Left ventricle myocardium superior (tissue), 1 donor: ENCODE results near the gene PARP9. TPM values are rescaled to one million over a fixed set of nuclear protein-coding genes. Genes with fewer than 3 reads are reported as not detected.
"Not testable (repeated sequence)": the region's sequence is repeated elsewhere in the genome, so short reads cannot be mapped to it uniquely, and the experiment has no call there.

Source experiments
- ATAC-seq: fragments of 200-7000 bp; cut with Tn5 transposase; one replicate; pipeline ENCODE4 v1.9.1; 2020; ENCODE audit warnings: mild to moderate bottlenecking, moderate library complexity
- DNase-seq: peaks from one replicate; pipeline ENCODE4 v3.0.0-alpha.2; 2020
- intact Hi-C: fragments of 100-400 bp; cut with micrococcal nuclease; formaldehyde crosslinking; loops from one replicate; pipeline ENCODE4 v1.11.0; 2022
- total RNA-seq: library from RNA; stranded (reverse); fragmentation: NEBNext Ultra II Directional; extraction: Animal tissue kit (Norgen Biotek cat#: 25700); gene quantifications from one replicate; pipeline ENCODE4 v1.2.1, GENCODE V29; 2021
- donor health status: DM: no; HTN: yes; CAD: no; lungs with severe emphysema.

Gene PARP9
- total RNA-seq, 1 donor from 2014 or later, result 11.8 TPM

- ATAC-seq, result no peak
- intact Hi-C loops, result no loop called here
These were observed 58.4 kb downstream of the PARP9 start for GRCh38 chr3:122505676-122506075.

GRCh38 chr3:122502941-122503340 is 61.2 kb downstream of the PARP9 start:
- ATAC-seq (no peak), DNase-seq (no peak)
- intact Hi-C loops, result no loop called here

More at GRCh38 chr3:122505676-122506075, 58.4 kb downstream of the PARP9 start:
- DNase-seq, result no peak

GRCh38 chr3:122502139-122502538 is 62.0 kb downstream of the PARP9 start:
- ATAC-seq, result peak; percentile 66
- no peak for DNase-seq
- intact Hi-C loops, result no loop called here

DNA sequence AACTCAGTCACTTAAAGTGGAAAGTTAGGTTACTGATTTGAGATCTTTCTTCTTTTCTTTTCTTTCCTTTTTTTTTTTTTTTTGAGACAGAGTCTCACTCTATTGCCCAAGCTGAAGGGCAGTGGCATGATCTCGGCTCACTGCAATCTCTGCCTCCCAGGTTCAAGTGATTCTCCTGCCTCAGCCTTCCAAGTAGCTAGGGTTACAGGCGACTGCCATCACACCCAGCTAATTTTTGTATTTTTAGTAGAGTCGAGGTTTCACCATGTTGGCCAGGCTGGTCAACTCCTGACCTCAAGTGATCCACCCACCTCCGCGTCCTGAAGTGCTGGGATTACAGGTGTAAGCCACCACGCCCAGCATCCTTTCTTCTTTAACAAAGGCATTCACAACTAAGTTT is 63.1 kb downstream of the PARP9 start:
- DNase-seq, ATAC-seq, intact Hi-C loops: not testable (repeated sequence)

DNA sequence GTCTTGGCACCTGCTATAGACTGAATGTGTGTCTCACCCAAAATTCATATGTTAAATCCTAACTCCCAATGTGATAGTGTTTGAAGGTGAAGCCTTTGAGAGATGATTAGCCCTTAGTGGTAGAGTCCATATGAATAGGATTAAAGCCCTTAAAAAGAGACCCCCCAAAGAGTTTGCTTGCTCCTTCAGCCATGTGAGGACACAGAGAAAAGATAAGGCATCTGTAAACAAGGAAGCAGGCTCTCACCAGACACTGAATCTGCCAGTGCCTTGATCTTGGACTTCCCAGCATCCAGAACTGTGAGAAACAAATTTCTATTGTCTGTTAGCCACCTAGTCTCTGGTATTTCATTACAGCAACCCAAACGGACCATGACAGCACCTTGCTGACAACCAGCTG is 65.9 kb downstream of the PARP9 start:
- no peak for DNase-seq
- intact Hi-C loops, result no loop called here
- no peak for ATAC-seq

DNA sequence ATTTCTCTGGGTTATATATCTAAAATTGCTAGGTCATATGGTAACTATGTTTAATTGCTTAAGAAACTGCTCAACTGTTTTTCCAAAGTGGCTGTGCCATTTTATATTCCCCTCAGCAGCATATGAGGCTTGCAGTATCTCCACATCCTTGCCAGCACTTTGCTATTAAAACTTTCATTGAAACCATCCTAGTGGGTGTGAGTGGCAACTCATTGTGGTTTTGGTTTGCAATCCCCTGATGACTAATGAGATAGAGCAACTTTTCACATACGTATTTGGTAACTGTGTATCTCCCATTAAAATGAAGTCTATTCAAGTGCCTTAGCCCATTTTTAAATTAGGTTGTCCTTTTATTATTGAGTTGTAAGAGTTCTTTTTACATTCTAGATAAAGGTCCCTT is 66.7 kb downstream of the PARP9 start:
- intact Hi-C loops, result no loop called here
- ATAC-seq (no peak), DNase-seq (no peak)

GRCh38 chr3:122496508-122496907 is 67.6 kb downstream of the PARP9 start:
- no peak for DNase-seq
- intact Hi-C loops, result no loop called here
- ATAC-seq, result no peak

DNA sequence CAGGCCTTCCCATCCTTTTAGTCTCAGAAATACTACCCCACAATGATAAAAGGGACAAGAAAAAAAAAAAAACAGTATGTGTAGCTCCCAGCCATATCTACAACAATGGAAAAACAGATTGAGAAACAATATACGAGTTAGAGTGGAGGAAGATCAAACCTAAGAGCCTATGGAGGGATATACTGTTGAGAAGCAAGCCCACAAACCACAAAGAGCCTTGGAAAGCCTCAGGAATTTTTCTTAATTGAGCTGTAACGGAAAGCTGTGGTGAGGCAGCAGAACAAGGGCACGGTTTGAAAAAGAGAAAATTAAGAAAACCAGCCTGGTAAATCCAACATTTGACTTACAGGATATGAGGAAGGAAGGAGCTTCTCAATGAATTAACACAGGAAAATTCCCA is 70.8 kb downstream of the PARP9 start:
- intact Hi-C loops, result no loop called here
- ATAC-seq (no peak), DNase-seq (no peak)

- ATAC-seq (no peak), DNase-seq (no peak)
- intact Hi-C loops, result no loop called here
These were observed 75.7 kb downstream of the PARP9 start for GRCh38 chr3:122488262-122488973.

DNA sequence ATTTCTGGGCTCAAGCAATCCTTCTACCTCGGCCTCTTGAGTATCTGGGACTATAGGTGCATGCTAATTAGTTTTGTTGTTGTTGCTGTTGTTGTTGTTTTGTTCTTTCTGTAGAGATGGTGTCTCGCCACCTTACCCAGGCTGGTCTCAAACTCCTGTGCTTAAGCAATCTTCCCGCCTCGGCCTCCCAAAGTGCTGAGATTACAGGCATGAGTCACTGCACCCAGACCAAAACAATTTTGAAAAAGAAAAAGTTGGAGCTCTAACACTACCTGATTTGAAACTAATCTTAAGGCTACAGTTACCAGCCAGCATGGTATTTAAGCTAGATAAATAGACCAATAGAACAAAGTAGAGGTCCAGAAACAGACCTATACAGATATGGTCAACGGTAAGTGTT is 79.1 kb downstream of the PARP9 start:
- ATAC-seq, result no peak
- intact Hi-C loops, result no loop called here
- DNase-seq, result no peak

DNA sequence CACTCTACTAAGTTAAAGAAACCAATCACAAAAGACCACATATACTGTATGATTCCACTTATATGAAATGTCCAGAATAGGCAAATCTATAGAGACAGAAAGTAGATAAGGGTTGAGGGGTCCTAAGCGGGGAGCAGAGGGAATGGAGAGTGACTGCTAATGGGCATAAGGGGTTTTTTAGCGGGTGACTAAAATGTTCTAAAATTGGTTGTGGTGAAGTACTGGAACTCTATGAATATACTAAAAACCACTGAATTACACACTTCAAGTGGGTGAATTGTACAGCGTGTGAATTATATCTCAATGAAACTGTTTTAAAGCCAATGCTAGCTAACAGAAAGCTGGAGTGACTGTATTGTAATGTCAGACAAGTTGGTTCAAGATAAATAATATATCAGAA is 82.7 kb downstream of the PARP9 start:
- DNase-seq, result no peak
- intact Hi-C loops, result no loop called here
- ATAC-seq, result no peak

Other genes with a start within 250 kb of the PARP9 start
- 1.5 TPM for gene CSTA, start 239.1 kb downstream of the PARP9 start, total RNA-seq
- gene MIX23, start 181.1 kb downstream of the PARP9 start, total RNA-seq, result 28.6 TPM
- 147 TPM for gene FAM162A, start 180.1 kb downstream of the PARP9 start, total RNA-seq
- gene WDR5B, start 148.2 kb downstream of the PARP9 start, total RNA-seq, result 2.9 TPM
- gene KPNA1, start 49.4 kb downstream of the PARP9 start, total RNA-seq, result 59.8 TPM
- 10.5 TPM for gene DTX3L, start within 50 bp of the PARP9 start, total RNA-seq
- 0.52 TPM for gene PARP15, start 13.3 kb upstream of the PARP9 start, total RNA-seq
- gene PARP14, start 116.5 kb upstream of the PARP9 start, total RNA-seq, result 13.3 TPM
- gene HSPBAP1, start 229.5 kb upstream of the PARP9 start, total RNA-seq, result 5.3 TPM
- gene SLC49A4, start 230.8 kb upstream of the PARP9 start, total RNA-seq, result 16.9 TPM